Dermis blood vessel endothelial cell (primary cell): Measurements from ENCODE around the gene CRLF3. TPM values are rescaled to one million over a fixed set of nuclear protein-coding genes. Genes with fewer than 3 reads are reported as not detected.
"Not testable (repeated sequence)": the region's sequence is repeated elsewhere in the genome, so short reads cannot be mapped to it uniquely, and the experiment has no call there.

ENCODE experiments used
- DNase-seq: peaks from one replicate; pipeline ENCODE4 v3.0.0; 2010
- total RNA-seq: library from RNA; depleted of rRNA; stranded (reverse); fragments of >200 nt; gene quantifications from 2 replicates; pipeline ENCODE4 v1.2.3, GENCODE V29; 2014

The CRLF3 gene
- total RNA-seq, 1 donor from 2014 or later = 28.6 TPM

GRCh38 chr17:30735206-30735605, 89.3 kb downstream of the CRLF3 start:
- DNase-seq = not testable (repeated sequence)

GRCh38 chr17:30734153-30734552, 90.3 kb downstream of the CRLF3 start:
- DNase-seq = not testable (repeated sequence)

Other genes starting within 250 kb of the CRLF3 start
- 3.2 and 6.6 TPM in 2 replicates for gene ATAD5, start 7.3 kb upstream of the CRLF3 start, total RNA-seq
- 9.2 and 15.1 TPM in 2 replicates for gene TEFM, start 81.5 kb upstream of the CRLF3 start, total RNA-seq
- gene ADAP2, start 97.3 kb upstream of the CRLF3 start, total RNA-seq = 0.34 and 0.47 TPM in 2 replicates
- gene RNF135, start 146.3 kb upstream of the CRLF3 start, total RNA-seq = 4.1 and 5.6 TPM in 2 replicates